ENCODE measurements around the gene MEP1A.

DNA sequence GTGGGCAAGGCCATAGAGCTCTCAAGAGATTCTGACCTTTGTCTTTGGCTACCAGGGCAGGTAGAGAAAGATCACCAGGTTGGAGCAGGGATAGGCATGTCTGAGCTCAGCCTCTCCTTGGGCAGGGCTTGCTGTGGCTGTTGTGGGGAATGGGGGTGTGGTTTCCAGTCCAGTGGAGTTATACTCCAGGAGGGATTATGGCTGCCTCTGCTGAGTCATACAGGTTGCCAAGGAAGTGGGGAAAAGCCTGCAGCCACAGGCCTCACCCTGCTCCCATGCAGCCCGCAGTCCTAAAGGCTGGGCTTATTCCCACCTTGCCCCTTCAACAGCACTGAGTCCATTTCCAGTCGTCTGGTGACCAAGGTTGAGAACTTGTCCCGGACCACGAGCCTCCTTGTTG, 21.9 kb downstream of the MEP1A start:
- TF ChIP-seq CTCF (IDR thresholded peaks at IDR 0.05; ENCODE audit: low read depth, low read length) = no peak
- no peak for TF ChIP-seq EZH2phosphoT487 (IDR thresholded peaks at IDR 0.05; ENCODE audit: low read depth)

All from OCI-LY3 (cell line).